ENCODE results near the gene MDGA2.
A peak's percentile ranks its signal among the peaks of the same experiment; 100 is the strongest.
"Not testable (repeated sequence)": the region's sequence is repeated elsewhere in the genome, so short reads cannot be mapped to it uniquely, and the experiment has no call there.

Gene MDGA2

DNA sequence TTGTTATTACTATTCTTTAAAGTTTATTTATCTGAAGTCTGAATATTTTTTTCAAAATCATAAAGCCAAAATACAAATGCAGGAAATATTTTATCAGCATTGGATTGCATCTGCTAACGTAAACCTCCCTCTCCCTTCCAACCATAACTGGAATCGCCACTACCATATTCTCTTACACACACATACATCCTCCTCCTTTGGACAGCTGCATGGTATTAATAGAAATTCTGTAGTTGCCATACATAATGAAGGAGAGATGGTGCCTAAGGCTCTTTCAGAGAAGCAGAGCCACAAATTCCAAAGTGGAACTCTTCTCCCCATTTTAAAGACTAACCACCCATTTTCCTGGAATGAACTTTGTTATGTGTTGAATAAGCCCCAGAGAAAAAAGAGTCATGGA is 352.7 kb downstream of the MDGA2 start:
- DNase-seq = no peak

DNA sequence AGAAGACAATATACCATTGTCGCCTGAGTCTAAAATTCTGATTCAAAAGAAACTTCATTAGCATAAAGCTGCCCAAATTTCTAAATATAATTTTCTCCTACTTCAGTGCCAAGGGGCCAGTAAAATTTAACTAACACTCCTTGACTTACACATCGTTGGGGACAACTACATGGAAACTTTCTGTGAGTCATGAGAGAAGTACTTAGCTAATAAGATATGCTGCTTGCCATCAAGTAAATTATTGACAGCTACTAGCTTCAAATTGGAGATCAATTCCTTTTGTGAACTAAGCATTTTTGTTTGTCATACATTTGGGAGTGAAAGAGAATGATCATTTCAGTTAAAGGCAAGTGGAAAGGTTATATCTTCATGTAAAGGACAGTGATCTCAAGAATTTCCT is 373.3 kb downstream of the MDGA2 start:
- no peak for DNase-seq

DNA sequence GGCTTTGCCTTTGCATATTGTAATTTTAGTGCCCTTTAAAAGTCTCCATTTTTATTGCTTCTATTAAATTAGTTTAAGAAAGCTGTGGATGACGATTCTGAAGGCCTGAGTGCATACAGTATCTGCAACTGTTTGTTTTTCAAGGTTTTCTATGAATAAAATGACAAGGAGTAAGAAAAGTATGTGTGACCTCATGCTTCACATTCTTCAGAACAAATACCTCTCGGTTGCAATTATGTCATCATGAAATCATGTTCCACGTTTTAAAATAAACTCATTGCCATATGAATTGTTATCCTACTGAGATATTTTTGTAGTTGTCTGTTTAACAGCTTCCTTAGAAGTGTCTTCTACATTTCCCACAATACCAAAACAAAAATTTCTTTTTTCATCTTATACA is 374.6 kb downstream of the MDGA2 start:
- no peak for DNase-seq

- no peak for DNase-seq
These were observed 378.0 kb downstream of the MDGA2 start for GRCh38 chr14:47297374-47297773.

GRCh38 chr14:47284283-47284682 is 391.1 kb downstream of the MDGA2 start:
- DNase-seq = no peak

GRCh38 chr14:47281761-47282160 is 393.6 kb downstream of the MDGA2 start:
- not testable (repeated sequence) for DNase-seq

- DNase-seq = peak; percentile 24
These were observed 397.1 kb downstream of the MDGA2 start for GRCh38 chr14:47278233-47278842.

DNA sequence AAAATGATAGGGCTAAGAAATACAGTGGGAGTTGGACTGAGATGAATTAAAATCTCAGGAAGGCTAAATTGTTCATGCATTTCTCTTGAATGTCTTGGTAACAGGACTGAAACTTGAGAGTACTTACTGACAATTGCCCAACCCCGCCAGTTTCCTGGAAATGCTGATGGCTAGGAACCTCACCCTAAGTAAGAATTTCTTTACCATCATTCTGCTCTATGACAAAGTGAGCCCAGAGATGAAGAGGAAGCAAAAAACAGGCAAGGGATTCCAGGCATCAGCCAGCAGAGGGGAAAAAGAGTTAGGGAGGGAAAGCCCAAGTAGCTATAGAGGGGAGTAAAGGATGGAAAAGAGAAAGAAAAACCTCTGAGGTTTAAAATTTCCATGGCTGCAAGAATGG is 397.7 kb downstream of the MDGA2 start:
- DNase-seq = no peak

DNA sequence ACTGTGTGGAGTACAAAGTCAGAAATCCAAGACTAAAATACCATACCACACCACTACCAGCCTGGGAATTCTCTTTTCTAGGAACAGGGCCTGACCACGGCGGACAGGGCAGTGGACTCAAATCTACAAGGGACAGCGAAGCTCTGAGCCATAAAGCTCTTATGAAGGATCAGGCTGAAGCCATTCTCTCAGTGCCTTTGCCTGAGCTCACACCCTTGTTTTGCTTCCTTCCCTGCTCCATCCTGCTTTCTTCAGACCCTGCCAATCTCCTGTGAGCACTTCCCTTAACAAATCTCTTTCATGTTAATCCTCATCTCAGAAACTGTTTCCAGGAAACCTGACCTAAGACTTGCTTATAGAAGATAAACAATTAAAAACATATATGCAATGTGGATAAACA is 398.5 kb downstream of the MDGA2 start:
- DNase-seq = no peak

DNA sequence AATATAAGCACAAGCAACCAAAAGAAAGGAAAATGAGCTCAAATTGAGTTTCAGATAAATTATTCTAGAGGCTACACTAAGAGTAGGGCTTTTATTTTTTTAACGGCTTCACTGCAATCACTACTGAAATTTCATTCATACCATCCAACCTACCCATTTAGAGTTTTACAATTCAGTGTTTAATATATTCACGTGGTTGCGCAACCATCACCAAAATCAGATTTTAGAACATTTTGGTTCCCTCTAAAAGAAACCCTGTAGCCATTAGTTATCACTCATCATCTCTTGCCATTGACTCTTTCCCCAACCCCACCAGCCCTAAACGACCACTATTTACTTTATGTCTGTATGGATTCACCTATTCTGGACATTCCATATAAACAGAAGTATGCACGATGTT is 401.5 kb downstream of the MDGA2 start:
- DNase-seq = no peak

DNA sequence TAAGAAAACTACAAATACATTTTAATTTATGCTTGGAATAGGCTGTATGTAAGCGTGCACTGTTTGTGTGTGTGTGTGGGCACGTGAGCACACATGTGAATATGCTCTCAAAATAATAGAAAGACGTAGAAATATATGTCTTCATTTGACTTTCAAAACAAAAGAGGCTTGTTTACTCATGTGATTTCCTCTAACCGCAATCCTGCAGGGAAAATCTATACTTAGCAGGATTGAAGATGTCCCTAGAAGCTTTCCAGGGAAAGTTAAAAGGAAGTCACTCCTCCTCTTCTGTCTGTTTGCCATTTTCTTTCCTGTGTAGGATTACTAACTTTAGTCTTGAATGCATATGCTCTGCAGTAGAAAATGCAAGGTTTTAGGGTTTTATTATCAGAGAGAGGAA is 404.7 kb downstream of the MDGA2 start:
- DNase-seq = no peak

- DNase-seq = no peak
These were observed 405.5 kb downstream of the MDGA2 start for GRCh38 chr14:47269756-47270492.

DNA sequence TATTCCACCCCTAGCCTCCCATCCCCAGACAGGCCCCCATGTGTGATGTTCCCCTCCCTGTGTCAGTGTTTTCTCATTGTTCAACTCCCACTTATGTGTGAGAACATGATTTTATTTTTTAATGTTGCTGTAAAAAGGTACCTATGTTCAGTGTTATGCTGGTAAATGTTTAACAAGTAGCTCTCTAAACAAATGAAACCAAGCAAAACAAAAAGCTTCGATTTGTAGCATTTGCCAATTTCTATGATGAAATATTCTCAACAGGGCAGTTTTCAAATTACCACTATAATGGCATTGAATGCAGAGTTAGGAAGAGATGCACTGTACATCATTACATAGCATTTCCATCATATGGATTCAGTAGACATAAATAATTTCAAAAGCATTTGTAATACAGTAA is 410.6 kb downstream of the MDGA2 start:
- no peak for DNase-seq

DNA sequence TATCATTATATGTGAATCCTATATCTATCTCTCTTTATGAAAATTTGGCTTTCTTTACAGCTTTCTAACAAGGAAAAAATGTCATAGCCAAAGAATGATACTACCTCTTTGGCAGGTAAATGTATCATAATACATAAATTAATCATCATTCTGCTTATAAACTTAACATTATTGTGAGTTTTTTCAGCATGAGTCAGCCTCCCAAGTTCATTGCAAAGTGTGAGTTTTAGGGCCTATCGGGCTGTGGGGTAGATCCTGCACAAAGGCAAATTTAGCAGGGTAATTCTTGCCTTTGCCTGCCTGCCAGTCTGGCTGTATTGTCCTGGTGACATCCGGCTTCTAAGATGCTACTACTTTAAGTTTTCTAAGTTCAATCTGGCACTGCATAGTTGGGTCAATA is 412.6 kb downstream of the MDGA2 start:
- DNase-seq = no peak

DNA sequence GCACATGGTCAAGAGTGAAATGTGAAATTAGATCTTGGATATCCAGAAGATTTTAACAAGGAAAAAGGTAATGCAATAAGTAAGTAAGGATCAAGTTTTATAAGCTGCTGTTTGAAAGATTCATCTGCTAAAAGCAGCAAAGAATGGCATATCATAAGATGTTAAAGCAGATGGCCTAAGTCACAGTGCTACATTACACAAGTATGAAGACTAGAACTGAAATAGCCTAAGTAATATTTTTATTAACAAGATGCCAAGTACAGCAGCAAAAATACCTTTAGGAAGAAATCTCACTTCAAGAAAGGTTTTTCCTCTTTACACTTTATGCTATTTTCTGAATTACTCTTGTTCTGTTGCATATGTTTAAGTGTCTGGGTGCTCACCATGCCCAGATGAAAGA is 414.1 kb downstream of the MDGA2 start:
- no peak for DNase-seq

GRCh38 chr14:47259796-47260195 is 415.6 kb downstream of the MDGA2 start:
- no peak for DNase-seq

GRCh38 chr14:47257013-47257412 is 418.4 kb downstream of the MDGA2 start:
- no peak for DNase-seq

DNA sequence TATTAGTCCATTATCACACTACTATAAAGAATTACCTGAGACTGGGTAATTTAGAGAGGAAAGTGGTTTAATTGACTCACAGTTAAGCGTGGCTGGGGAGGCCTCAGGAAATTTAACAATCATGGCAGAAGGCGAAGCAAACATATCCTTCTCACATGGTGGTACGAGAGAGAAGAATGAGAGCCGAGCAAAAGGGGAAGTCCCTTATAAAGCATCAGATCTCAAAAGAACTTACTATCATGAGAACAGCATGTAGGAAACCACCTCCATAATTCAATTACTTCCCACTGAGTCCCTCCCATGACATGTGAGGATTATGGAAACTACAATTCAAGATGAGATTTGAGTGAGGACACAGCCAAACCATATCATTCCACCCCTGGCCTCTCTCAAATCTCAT is 422.6 kb downstream of the MDGA2 start:
- DNase-seq = no peak

- no peak for DNase-seq
These were observed 429.0 kb downstream of the MDGA2 start for GRCh38 chr14:47246367-47246766.

- not testable (repeated sequence) for DNase-seq
These were observed 432.8 kb downstream of the MDGA2 start for GRCh38 chr14:47242579-47242978.

DNA sequence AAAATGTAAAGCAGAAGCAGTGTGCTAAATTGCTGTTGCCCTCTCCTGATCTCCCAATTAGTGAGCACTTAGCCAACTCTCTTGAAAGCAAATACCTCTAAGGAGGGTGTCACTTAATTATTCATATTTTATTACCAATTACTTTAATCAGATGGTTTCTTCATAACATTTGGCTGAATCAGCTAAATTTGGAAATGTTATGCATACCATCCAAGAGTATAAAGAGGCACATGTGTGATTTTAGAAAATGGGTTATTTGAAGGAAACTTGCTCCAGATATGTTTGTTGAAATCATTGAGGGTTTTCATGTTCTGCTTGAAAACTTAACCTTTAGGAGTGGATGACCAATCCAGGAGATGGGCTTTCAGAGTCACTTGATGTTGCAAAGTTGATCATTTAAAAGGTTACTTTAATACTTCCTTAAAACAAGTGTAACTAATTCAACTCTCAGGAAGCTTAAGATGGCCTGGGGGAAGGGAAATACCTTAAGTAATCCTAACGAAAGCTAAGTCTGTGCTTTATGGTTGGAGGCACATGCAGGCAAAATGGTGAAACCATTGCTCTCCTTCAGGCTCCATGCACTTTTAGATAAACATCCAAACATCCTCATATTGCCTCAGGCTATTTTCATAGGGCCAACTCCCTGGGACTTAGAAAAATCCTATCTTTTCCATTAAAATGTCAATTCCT is 434.5 kb downstream of the MDGA2 start:
- no peak for DNase-seq

GRCh38 chr14:47235619-47236018 is 439.8 kb downstream of the MDGA2 start:
- no peak for DNase-seq

- no peak for DNase-seq
These were observed 448.4 kb downstream of the MDGA2 start for GRCh38 chr14:47226877-47227520.

DNA sequence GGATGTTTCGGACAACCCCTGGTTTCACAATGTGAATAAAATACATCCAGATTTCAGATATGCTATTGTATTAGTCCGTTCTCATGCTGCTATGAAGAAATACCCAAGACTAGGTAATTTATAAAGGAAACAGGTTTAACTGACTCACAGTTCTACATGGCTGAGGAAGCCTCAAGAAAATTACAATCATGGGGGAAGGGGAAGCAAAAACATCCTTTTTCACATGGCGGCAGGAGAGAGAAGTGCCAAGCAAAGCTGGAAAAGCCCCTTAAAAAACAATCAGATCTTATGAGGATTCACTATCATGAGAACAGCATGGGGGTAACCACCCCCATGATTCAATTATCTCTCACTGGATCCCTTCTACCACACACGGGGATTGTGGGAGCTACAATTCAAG is 451.7 kb downstream of the MDGA2 start:
- DNase-seq = no peak

All from NCI-H345 (cell line).